Measurements from ENCODE around the gene ZNF223.

The ZNF223 gene

GRCh38 chr19:44055870-44056269 lies 4.0 kb downstream of the ZNF223 start:
- Histone ChIP-seq H4K20me1 (ENCODE audit: insufficient read depth, low read length) (no peaks in the 10 kb centered on the region), H2AFZ (ENCODE audit: low read length) (no peak overlapping the region), H3F3A (ENCODE audit: insufficient read depth, low read length) (no peaks in the 10 kb centered on the region), H3K79me2 (ENCODE audit: low read length) (no peaks in the 10 kb centered on the region), H3K4me3 (ENCODE audit: low read length) (no peak overlapping the region), H3K9me3 (replicated peaks; ENCODE audit: insufficient read depth, low read length) (no peaks in the 10 kb centered on the region), H3K4me1 (ENCODE audit: low read length) (no peaks in the 10 kb centered on the region), H3K4me2 (ENCODE audit: low read depth, low read length) (no peak overlapping the region), H3K27me3 (replicated peaks; ENCODE audit: insufficient read depth, low read length) (no peaks in the 10 kb centered on the region), H3K27ac (ENCODE audit: low read length) (no peak overlapping the region), H3K36me3 (replicated peaks; ENCODE audit: insufficient read depth, low read length) (no peaks in the 10 kb centered on the region), H3K9me2 (replicated peaks; ENCODE audit: insufficient read depth, low read length) (no peaks in the 10 kb centered on the region), H3K9ac (ENCODE audit: low read length) (no peak overlapping the region)
- TF ChIP-seq EZH2phosphoT487 (IDR thresholded peaks at IDR 0.05; ENCODE audit: low read length) (no peak), EZH2 (optimal IDR thresholded peaks at IDR 0.05; ENCODE audit: low read depth, low read length) (no peak), CTCF (IDR thresholded peaks at IDR 0.05; ENCODE audit: low read length) (no peak)
- DNase-seq: no peak

GRCh38 chr19:44059229-44059628 lies 7.4 kb downstream of the ZNF223 start:
- no peak overlapping the region for H3K4me3 ChIP-seq (ENCODE audit: low read length)
- H3K36me3 ChIP-seq (replicated peaks; ENCODE audit: insufficient read depth, low read length): no peaks in the 10 kb centered on the region
- H2AFZ ChIP-seq (ENCODE audit: low read length): no peak overlapping the region
- H3K9me2 ChIP-seq (replicated peaks; ENCODE audit: insufficient read depth, low read length): no peaks in the 10 kb centered on the region
- H3K4me2 ChIP-seq (ENCODE audit: low read depth, low read length): no peak overlapping the region
- no peaks in the 10 kb centered on the region for H3K27me3 ChIP-seq (replicated peaks; ENCODE audit: insufficient read depth, low read length)
- no peak for TF ChIP-seq EZH2phosphoT487 (IDR thresholded peaks at IDR 0.05; ENCODE audit: low read length)
- TF ChIP-seq CTCF (IDR thresholded peaks at IDR 0.05; ENCODE audit: low read length): no peak
- TF ChIP-seq EZH2 (optimal IDR thresholded peaks at IDR 0.05; ENCODE audit: low read depth, low read length): no peak
- H3K9me3 ChIP-seq (replicated peaks; ENCODE audit: insufficient read depth, low read length): no peaks in the 10 kb centered on the region
- H4K20me1 ChIP-seq (ENCODE audit: insufficient read depth, low read length): no peaks in the 10 kb centered on the region
- no peak overlapping the region for H3K27ac ChIP-seq (ENCODE audit: low read length)
- DNase-seq: no peak
- H3K79me2 ChIP-seq (ENCODE audit: low read length): no peaks in the 10 kb centered on the region
- no peaks in the 10 kb centered on the region for H3F3A ChIP-seq (ENCODE audit: insufficient read depth, low read length)
- H3K4me1 ChIP-seq (ENCODE audit: low read length): no peaks in the 10 kb centered on the region
- H3K9ac ChIP-seq (ENCODE audit: low read length): no peak overlapping the region

GRCh38 chr19:44061038-44061437 lies 9.2 kb downstream of the ZNF223 start:
- H3K4me2 ChIP-seq (ENCODE audit: low read depth, low read length): no peak overlapping the region
- H3K9me2 ChIP-seq (replicated peaks; ENCODE audit: insufficient read depth, low read length): no peaks in the 10 kb centered on the region
- no peak for TF ChIP-seq EZH2 (optimal IDR thresholded peaks at IDR 0.05; ENCODE audit: low read depth, low read length)
- TF ChIP-seq EZH2phosphoT487 (IDR thresholded peaks at IDR 0.05; ENCODE audit: low read length): no peak
- no peak for TF ChIP-seq CTCF (IDR thresholded peaks at IDR 0.05; ENCODE audit: low read length)
- no peaks in the 10 kb centered on the region for H3K79me2 ChIP-seq (ENCODE audit: low read length)
- no peaks in the 10 kb centered on the region for H3K9me3 ChIP-seq (replicated peaks; ENCODE audit: insufficient read depth, low read length)
- no peak overlapping the region for H3K27ac ChIP-seq (ENCODE audit: low read length)
- no peaks in the 10 kb centered on the region for H4K20me1 ChIP-seq (ENCODE audit: insufficient read depth, low read length)
- no peak overlapping the region for H3K9ac ChIP-seq (ENCODE audit: low read length)
- no peak for DNase-seq
- no peak overlapping the region for H3K4me3 ChIP-seq (ENCODE audit: low read length)
- no peaks in the 10 kb centered on the region for H3K27me3 ChIP-seq (replicated peaks; ENCODE audit: insufficient read depth, low read length)
- H3K4me1 ChIP-seq (ENCODE audit: low read length): no peaks in the 10 kb centered on the region
- no peaks in the 10 kb centered on the region for H3F3A ChIP-seq (ENCODE audit: insufficient read depth, low read length)
- no peaks in the 10 kb centered on the region for H3K36me3 ChIP-seq (replicated peaks; ENCODE audit: insufficient read depth, low read length)
- H2AFZ ChIP-seq (ENCODE audit: low read length): no peak overlapping the region

Measured in MM.1S (cell line).